A549 (cell line): Measurements from ENCODE around the gene TMEM167A. TPM values are rescaled to one million over a fixed set of nuclear protein-coding genes. Genes with fewer than 3 reads are reported as not detected.

Experiments used
- ATAC-seq, 2 experiments: fragments of 200-7000 bp in 1 of 2; fragments of >200 bp in 1 of 2; cut with Nextera tagmentation in 1 of 2; cut with Tn5 transposase in 1 of 2; 3 replicates each; pipeline versions ENCODE4 v1.8.0 to v1.9.1; 2018 to 2020; ENCODE audit warnings: mild to moderate bottlenecking in 1 of 2, moderate library complexity in 1 of 2
- CTCF ChIA-PET: fragments of 300-600 bp; sonication (Branson Sonifier 250); formaldehyde crosslinking; extraction: SDS; loops from one replicate; lab custom pipeline; 2021; ENCODE audit warnings: antibody characterized with exemption, inconsistent platforms; lab: Yijun Ruan, JAX
- POLR2A ChIA-PET: fragments of 350-600 bp; formaldehyde crosslinking; extraction: SDS; loops from one replicate; lab custom pipeline; 2021; ENCODE audit warnings: antibody characterized with exemption, inconsistent platforms; lab: Yijun Ruan, JAX
- DNase-seq, 2 experiments: peaks; one replicate each; pipeline versions ENCODE4 v3.0.0 to v3.0.0-alpha.2; 2011 to 2016; ENCODE audit warnings: low read depth in 1 of 2, low spot score in 1 of 2
- FAIRE-seq: peaks from 2 replicates; lab custom pipeline; 2011; peaks lifted over from hg19 to GRCh38; lab: Jason Lieb, UNC
- H3K27ac ChIP-seq, 2 experiments: fragments of >200 bp; sonication (Bioruptor Twin); formaldehyde crosslinking; 3 replicates each; pipeline ENCODE4 v1.5.1; 2016 to 2017
- H3K4me1 ChIP-seq: fragments of >200 bp; sonication (Bioruptor Twin); formaldehyde crosslinking; 3 replicates; pipeline ENCODE4 v1.6.1; 2016
- H3K4me2 ChIP-seq: fragments of >200 bp; sonication (Bioruptor Twin); formaldehyde crosslinking; 3 replicates; pipeline ENCODE4 v1.6.1; 2016
- H3K4me3 ChIP-seq: fragments of >200 bp; sonication (Bioruptor Twin); formaldehyde crosslinking; 3 replicates; pipeline ENCODE4 v1.5.1; 2016
- H3K9me3 ChIP-seq: fragments of >200 bp; sonication (Bioruptor Twin); formaldehyde crosslinking; 3 replicates; pipeline ENCODE4 v1.6.1; 2016
- CBX2 ChIP-seq: fragments of 200-600 bp; sonication (generic); IDR thresholded peaks from 2 replicates; pipeline ENCODE4 v1.6.1; 2016; ENCODE audit warnings: low read depth, mild to moderate bottlenecking, borderline replicate concordance
- CEBPB ChIP-seq, 2 experiments: fragments of >200 bp in 1 of 2; sonication (Bioruptor Twin) in 1 of 2; formaldehyde crosslinking in 1 of 2; IDR thresholded peaks; 2 replicates each; pipeline ENCODE4 v1.6.1; 2012 to 2016
- CHD4 ChIP-seq: fragments of 200-600 bp; sonication (generic); IDR thresholded peaks from 2 replicates; pipeline ENCODE4 v1.6.1; 2016; ENCODE audit warnings: antibody characterized with exemption, mild to moderate bottlenecking, borderline replicate concordance
- EHF ChIP-seq: fragments of 250-450 bp; sonication (Bioruptor Pico); IDR thresholded peaks from 2 replicates; pipeline ENCODE4 v1.5.0; 2020; ENCODE audit warnings: mild to moderate bottlenecking
- EHMT2 ChIP-seq: fragments of 200-600 bp; sonication (generic); IDR thresholded peaks from 2 replicates; pipeline ENCODE4 v1.6.1; 2016; ENCODE audit warnings: antibody characterized with exemption, low read depth, mild to moderate bottlenecking, moderate library complexity
- GATA3 ChIP-seq: IDR thresholded peaks from 2 replicates; pipeline ENCODE4 v1.6.1; 2012; ENCODE audit warnings: borderline replicate concordance
- HDAC2 ChIP-seq: fragments of 200-600 bp; sonication (generic); IDR thresholded peaks from 2 replicates; pipeline ENCODE4 v1.6.1; 2016
- HOXA7 ChIP-seq: fragments of 250-450 bp; sonication (Bioruptor Pico); IDR thresholded peaks from 2 replicates; pipeline ENCODE4 v1.5.0; 2020; ENCODE audit warnings: mild to moderate bottlenecking, moderate library complexity
- JUN ChIP-seq, 2 experiments: fragments of >200 bp; sonication (Bioruptor Twin); formaldehyde crosslinking; IDR thresholded peaks; 2 replicates in 1 of 2; 3 replicates in 1 of 2; pipeline ENCODE4 v1.6.1; 2016 to 2017
- JUNB ChIP-seq: fragments of >200 bp; sonication (Bioruptor Twin); formaldehyde crosslinking; IDR thresholded peaks from 2 replicates; pipeline ENCODE4 v1.6.1; 2016
- MAFK ChIP-seq: fragments of 450-650 bp; IDR thresholded peaks from 2 replicates; pipeline ENCODE4 v1.6.1; 2014; ENCODE audit not compliant: partially characterized antibody
- MYC ChIP-seq: IDR thresholded peaks from 2 replicates; pipeline ENCODE4 v1.6.1; 2012; ENCODE audit warnings: mild to moderate bottlenecking, inconsistent platforms, low read length, improper control_type of control experiment, borderline replicate concordance
- NPAS2 ChIP-seq: fragments of 250-450 bp; sonication (Bioruptor Pico); IDR thresholded peaks from 2 replicates; pipeline ENCODE4 v1.8.0; 2022; ENCODE audit warnings: mild to moderate bottlenecking, moderate library complexity, borderline replicate concordance
- NR3C1 ChIP-seq: fragments of >200 bp; sonication (Bioruptor Twin); formaldehyde crosslinking; IDR thresholded peaks from 3 replicates; pipeline ENCODE4 v1.6.1; 2017
- PHF8 ChIP-seq: fragments of 200-600 bp; sonication (generic); IDR thresholded peaks from 2 replicates; pipeline ENCODE4 v1.6.1; 2016; ENCODE audit warnings: low read depth, mild to moderate bottlenecking, antibody characterized with exemption, moderate library complexity, borderline replicate concordance
- RAD21 ChIP-seq, 2 experiments: fragments of >200 bp in 1 of 2; sonication (Bioruptor Twin) in 1 of 2; formaldehyde crosslinking in 1 of 2; IDR thresholded peaks in 1 of 2; conservative IDR thresholded peaks in 1 of 2; 2 replicates in 1 of 2; 3 replicates in 1 of 2; pipeline ENCODE4 v1.6.1; 2012 to 2018; ENCODE audit warnings: inconsistent platforms in 1 of 2
- RCOR1 ChIP-seq: fragments of 150-350 bp; IDR thresholded peaks from 2 replicates; pipeline ENCODE4 v1.6.1; 2014; ENCODE audit warnings: antibody characterized with exemption, low read length, low read depth
- ZC3H11A ChIP-seq: fragments of 450-650 bp; IDR thresholded peaks from 2 replicates; pipeline ENCODE4 v1.6.1; 2014; ENCODE audit warnings: antibody characterized with exemption, mild to moderate bottlenecking
- WGBS: methylation state at CpG from one replicate; pipeline ENCODE4 v1.1.6; 2017; ENCODE audit errors: missing lambda C conversion rate; 5-methylcytosine and 5-hydroxymethylcytosine counted together
- polyA plus RNA-seq, 4 experiments: library from polyadenylated mRNA; depleted of rRNA in 3 of 4; stranded (reverse); fragments of >200 nt; fragmentation: RNase III in 1 of 4; extraction: RNeasy Plus Mini Kit Qiagen cat#74134 plus additional on column Dnase treatment in 1 of 4; gene quantifications; 2 replicates in 3 of 4; 3 replicates in 1 of 4; pipeline ENCODE4 v1.2.3, GENCODE V29; 2011 to 2017
- TF ChIP-seq, protein P1 (sequence below): IDR thresholded peaks from 2 replicates; pipeline ENCODE4 v1.6.1; 2012; ENCODE audit warnings: low read depth, borderline replicate concordance
- TF ChIP-seq, protein P2 (sequence below): IDR thresholded peaks from 2 replicates; pipeline ENCODE4 v1.6.1; 2012
- TF ChIP-seq, protein P3 (sequence below): fragments of 250-450 bp; sonication (Bioruptor Pico); IDR thresholded peaks from 2 replicates; pipeline ENCODE4 v1.5.0; 2021; ENCODE audit warnings: mild to moderate bottlenecking, moderate library complexity, borderline replicate concordance
- TF ChIP-seq, protein P4 (sequence below): fragments of 450-650 bp; IDR thresholded peaks from 2 replicates; pipeline ENCODE4 v1.6.1; 2014; ENCODE audit warnings: antibody characterized with exemption
- TF ChIP-seq, protein P5 (sequence below): fragments of >200 bp; sonication (Bioruptor Twin); formaldehyde crosslinking; IDR thresholded peaks from 2 replicates; pipeline ENCODE4 v1.6.1; 2016
- TF ChIP-seq, protein P6 (sequence below): fragments of 150-350 bp; IDR thresholded peaks from 2 replicates; pipeline ENCODE4 v1.6.1; 2014; ENCODE audit warnings: low read depth, mild to moderate bottlenecking, low read length

The TMEM167A gene
- polyA plus RNA-seq, 2 of the 4 experiments (the other 2 are of a cell fraction): 56.2 to 136 TPM

DNA sequence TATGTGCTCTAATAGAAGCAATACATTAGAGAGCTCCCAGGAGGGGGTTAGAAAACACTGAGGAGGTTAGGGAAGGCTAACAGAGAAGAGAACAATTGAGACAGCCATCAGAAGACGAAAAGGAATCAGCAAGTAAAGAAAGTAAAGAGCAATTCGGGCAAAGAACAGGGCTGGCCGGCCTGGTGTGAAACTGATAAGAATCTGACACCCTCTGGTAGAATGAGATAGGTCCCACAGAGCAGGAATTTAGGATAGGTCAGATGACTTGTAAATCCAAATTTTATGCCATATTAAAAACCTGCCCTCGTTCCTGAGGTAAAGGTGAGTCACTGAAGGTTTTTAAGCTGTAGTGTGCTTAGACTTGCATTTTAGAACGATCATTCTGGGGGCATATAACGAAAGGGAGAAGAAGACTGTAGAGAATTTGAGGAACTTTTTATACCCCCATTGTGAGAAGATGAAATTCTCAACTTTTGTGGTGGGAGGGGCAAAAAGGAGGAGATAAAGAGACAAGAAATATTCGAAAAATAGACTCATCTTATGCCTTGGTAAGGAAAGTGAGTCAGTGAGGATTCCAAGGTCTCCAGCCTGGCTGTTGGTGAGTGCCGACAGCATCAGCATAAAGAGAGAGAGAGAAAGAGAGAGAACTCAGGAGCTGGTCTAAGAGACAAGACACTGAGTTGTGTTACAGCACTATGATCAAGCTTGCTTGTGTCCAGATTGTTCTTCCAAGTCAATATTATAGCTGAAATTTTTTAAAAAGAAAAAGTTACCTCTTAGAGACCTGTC lies 51.3 kb downstream of the TMEM167A start:
- H3K27ac ChIP-seq: no peak overlapping the region
- ATAC-seq: no peak
- TF ChIP-seq RCOR1: no peak
- TF ChIP-seq, protein P1, sequence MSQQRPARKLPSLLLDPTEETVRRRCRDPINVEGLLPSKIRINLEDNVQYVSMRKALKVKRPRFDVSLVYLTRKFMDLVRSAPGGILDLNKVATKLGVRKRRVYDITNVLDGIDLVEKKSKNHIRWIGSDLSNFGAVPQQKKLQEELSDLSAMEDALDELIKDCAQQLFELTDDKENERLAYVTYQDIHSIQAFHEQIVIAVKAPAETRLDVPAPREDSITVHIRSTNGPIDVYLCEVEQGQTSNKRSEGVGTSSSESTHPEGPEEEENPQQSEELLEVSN: no peak
- TF ChIP-seq MAFK: no peak
- no peak for TF ChIP-seq NPAS2 (CRISPR knock-in tag)
- no peak for TF ChIP-seq RAD21 (conservative IDR thresholded peaks at IDR 0.05 in 1 of 2, IDR thresholded peaks at IDR 0.05 in 1 of 2)
- TF ChIP-seq, protein P2, sequence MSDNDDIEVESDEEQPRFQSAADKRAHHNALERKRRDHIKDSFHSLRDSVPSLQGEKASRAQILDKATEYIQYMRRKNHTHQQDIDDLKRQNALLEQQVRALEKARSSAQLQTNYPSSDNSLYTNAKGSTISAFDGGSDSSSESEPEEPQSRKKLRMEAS: no peak
- TF ChIP-seq JUNB: no peak
- TF ChIP-seq HDAC2: no peak
- TF ChIP-seq, protein P3, sequence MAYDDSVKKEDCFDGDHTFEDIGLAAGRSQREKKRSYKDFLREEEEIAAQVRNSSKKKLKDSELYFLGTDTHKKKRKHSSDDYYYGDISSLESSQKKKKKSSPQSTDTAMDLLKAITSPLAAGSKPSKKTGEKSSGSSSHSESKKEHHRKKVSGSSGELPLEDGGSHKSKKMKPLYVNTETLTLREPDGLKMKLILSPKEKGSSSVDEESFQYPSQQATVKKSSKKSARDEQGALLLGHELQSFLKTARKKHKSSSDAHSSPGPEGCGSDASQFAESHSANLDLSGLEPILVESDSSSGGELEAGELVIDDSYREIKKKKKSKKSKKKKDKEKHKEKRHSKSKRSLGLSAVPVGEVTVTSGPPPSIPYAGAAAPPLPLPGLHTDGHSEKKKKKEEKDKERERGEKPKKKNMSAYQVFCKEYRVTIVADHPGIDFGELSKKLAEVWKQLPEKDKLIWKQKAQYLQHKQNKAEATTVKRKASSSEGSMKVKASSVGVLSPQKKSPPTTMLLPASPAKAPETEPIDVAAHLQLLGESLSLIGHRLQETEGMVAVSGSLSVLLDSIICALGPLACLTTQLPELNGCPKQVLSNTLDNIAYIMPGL (CRISPR knock-in tag): no peak
- TF ChIP-seq NR3C1: no peak
- no peak for TF ChIP-seq HOXA7 (CRISPR knock-in tag)
- no peak for TF ChIP-seq GATA3
- no peak for TF ChIP-seq CHD4
- TF ChIP-seq, protein P4, sequence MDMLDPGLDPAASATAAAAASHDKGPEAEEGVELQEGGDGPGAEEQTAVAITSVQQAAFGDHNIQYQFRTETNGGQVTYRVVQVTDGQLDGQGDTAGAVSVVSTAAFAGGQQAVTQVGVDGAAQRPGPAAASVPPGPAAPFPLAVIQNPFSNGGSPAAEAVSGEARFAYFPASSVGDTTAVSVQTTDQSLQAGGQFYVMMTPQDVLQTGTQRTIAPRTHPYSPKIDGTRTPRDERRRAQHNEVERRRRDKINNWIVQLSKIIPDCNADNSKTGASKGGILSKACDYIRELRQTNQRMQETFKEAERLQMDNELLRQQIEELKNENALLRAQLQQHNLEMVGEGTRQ: no peak
- no peak for TF ChIP-seq MYC
- TF ChIP-seq, protein P5, sequence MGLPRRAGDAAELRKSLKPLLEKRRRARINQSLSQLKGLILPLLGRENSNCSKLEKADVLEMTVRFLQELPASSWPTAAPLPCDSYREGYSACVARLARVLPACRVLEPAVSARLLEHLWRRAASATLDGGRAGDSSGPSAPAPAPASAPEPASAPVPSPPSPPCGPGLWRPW: no peak
- TF ChIP-seq JUN (IDR thresholded peaks at IDR 0.05): no peak
- no peak for TF ChIP-seq EHMT2
- TF ChIP-seq, all 56 proteins: peak for 0
- 57% methylated on average over 8 of the region's 8 CpGs for WGBS
- Histone ChIP-seq H3K4me1 (0 out of 3 replicates have a peak, but pooled peaks cover 5% of the 10 kb centered on the region), H3K9me3 (no peaks in the 10 kb centered on the region), H3K4me2 (no peak overlapping the region), H3K4me3 (no peak overlapping the region)
- POLR2A ChIA-PET: no interaction called here
- DNase-seq: no peak
- FAIRE-seq: no peak
- CTCF ChIA-PET: interaction anchor here (0.7 kb wide), 1 partner anchor 21 kb away, joined by 3 read pairs; no protein-coding TSS in a partner anchor

DNA sequence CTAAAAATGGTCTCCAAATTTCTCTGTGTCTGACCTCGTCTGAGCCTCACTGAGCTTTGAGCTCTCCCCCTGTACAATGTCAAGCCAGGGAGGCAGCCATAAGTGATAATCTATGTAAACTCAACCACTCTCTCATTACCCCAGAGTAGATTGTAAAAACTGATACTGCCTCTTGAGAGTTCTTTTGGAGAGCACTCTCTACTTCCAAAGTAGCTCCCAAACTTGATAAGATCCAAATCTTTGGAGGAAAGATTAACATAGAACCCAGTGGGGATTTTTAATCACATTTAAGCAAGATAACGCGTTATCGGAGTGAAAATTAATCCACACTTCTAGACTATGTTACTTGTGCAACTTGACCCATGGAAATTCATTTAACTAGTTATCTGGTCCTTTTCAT lies 54.9 kb downstream of the TMEM167A start:
- no peaks in the 10 kb centered on the region for H3K4me1 ChIP-seq
- H3K27ac ChIP-seq: no peak overlapping the region
- FAIRE-seq: no peak
- TF ChIP-seq, protein P6, sequence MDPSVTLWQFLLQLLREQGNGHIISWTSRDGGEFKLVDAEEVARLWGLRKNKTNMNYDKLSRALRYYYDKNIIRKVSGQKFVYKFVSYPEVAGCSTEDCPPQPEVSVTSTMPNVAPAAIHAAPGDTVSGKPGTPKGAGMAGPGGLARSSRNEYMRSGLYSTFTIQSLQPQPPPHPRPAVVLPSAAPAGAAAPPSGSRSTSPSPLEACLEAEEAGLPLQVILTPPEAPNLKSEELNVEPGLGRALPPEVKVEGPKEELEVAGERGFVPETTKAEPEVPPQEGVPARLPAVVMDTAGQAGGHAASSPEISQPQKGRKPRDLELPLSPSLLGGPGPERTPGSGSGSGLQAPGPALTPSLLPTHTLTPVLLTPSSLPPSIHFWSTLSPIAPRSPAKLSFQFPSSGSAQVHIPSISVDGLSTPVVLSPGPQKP: no peak
- no peak for TF ChIP-seq EHF (CRISPR knock-in tag)
- no peak for TF ChIP-seq CBX2
- TF ChIP-seq ZC3H11A: no peak
- no peak for TF ChIP-seq RCOR1
- TF ChIP-seq CEBPB (IDR thresholded peaks at IDR 0.05): no peak
- no peak for TF ChIP-seq MAFK
- TF ChIP-seq PHF8: no peak
- TF ChIP-seq CHD4: no peak
- CTCF ChIA-PET: no interaction called here
- 79% methylated on average over 4 of the region's 4 CpGs for WGBS
- no peak overlapping the region for H3K4me2 ChIP-seq
- no peak for ATAC-seq
- H3K4me3 ChIP-seq: no peak overlapping the region
- no peak for DNase-seq
- H3K9me3 ChIP-seq: no peaks in the 10 kb centered on the region
- POLR2A ChIA-PET: no interaction called here
